Endothelial cell of umbilical vein (primary cell): Measurements from ENCODE around the gene CYBA. TPM values are rescaled to one million over a fixed set of nuclear protein-coding genes. Genes with fewer than 3 reads are reported as not detected.

Experiments
- BruUV-seq: library from RNA; stranded (reverse); fragments of 400-500 nt; replicated peaks from 2 replicates; lab custom pipeline; 2021; lab: Mats Ljungman, UMichigan
- CTCF ChIA-PET: fragments of 300-600, 350-600 bp; sonication (Branson Sonifier 250); formaldehyde crosslinking; loops from one replicate; lab custom pipeline; 2021; ENCODE audit warnings: antibody characterized with exemption, inconsistent platforms; lab: Charles Lee
- POLR2A ChIA-PET: fragments of 300-600, 350-600 bp; sonication (Branson Sonifier 250); formaldehyde crosslinking; loops from one replicate; lab custom pipeline; 2021; ENCODE audit warnings: antibody characterized with exemption, inconsistent platforms; lab: Charles Lee
- DNase-seq: peaks from one replicate; pipeline ENCODE4 v3.0.0-alpha.2; 2011; ENCODE audit warnings: low read depth, low spot score
- FAIRE-seq: peaks from 2 replicates; lab custom pipeline; 2011; peaks lifted over from hg19 to GRCh38; lab: Jason Lieb, UNC
- H2AFZ ChIP-seq: 2 replicates; pipeline ENCODE4 v1.6.0; 2012; ENCODE audit warnings: low read depth, low read length, control low read depth, inconsistent platforms
- H3K27ac ChIP-seq: 2 replicates; pipeline ENCODE4 v1.5.1; 2011; ENCODE audit warnings: low read depth, mild to moderate bottlenecking, control low read depth, low read length, moderate library complexity; ENCODE audit not compliant: insufficient read depth
- H3K27me3 ChIP-seq, 2 experiments: 2 replicates each; pipeline versions ENCODE4 v1.6.0 to v1.6.1; 2011; ENCODE audit warnings: low read length in 2 of 2, mixed read lengths in 1 of 2; ENCODE audit not compliant: control insufficient read depth in 2 of 2, insufficient read depth in 2 of 2
- H3K36me3 ChIP-seq, 2 experiments: 2 replicates in 1 of 2; 3 replicates in 1 of 2; pipeline ENCODE4 v1.5.1; 2011; ENCODE audit warnings: low read length in 2 of 2, mild to moderate bottlenecking in 1 of 2, moderate library complexity in 1 of 2; ENCODE audit not compliant: control insufficient read depth in 2 of 2, insufficient read depth in 2 of 2; ENCODE audit errors: extremely low read depth in 1 of 2
- H3K4me1 ChIP-seq: 3 replicates; pipeline ENCODE4 v1.5.1; 2011; ENCODE audit warnings: mild to moderate bottlenecking, low read length; ENCODE audit not compliant: control insufficient read depth, insufficient read depth; ENCODE audit errors: extremely low read depth
- H3K4me2 ChIP-seq: 2 replicates; pipeline ENCODE4 v1.6.1; 2011; ENCODE audit warnings: low read length, control low read depth, mixed read lengths; ENCODE audit not compliant: insufficient read depth
- H3K4me3 ChIP-seq, 3 experiments: fragments of 200-600 bp in 1 of 3; sonication (generic), shearing (Covaris generic) in 1 of 3; replicated peaks in 1 of 3; 2 replicates each; pipeline ENCODE4 v1.5.1; 2011 to 2016; ENCODE audit warnings: control low read depth in 3 of 3, low read length in 3 of 3, mild to moderate bottlenecking in 2 of 3, inconsistent platforms in 1 of 3, low read depth in 1 of 3, moderate library complexity in 1 of 3; ENCODE audit not compliant: insufficient read depth in 1 of 3
- H3K79me2 ChIP-seq: 2 replicates; pipeline ENCODE4 v1.6.0; 2012; ENCODE audit warnings: low read length, inconsistent platforms; ENCODE audit not compliant: control insufficient read depth, insufficient read depth
- H3K9ac ChIP-seq: replicated peaks from 2 replicates; pipeline ENCODE3; 2011; ENCODE audit warnings: low read length, control low read depth; ENCODE audit not compliant: insufficient read depth; ENCODE audit errors: extremely low read depth
- H3K9me1 ChIP-seq: replicated peaks from 3 replicates; pipeline ENCODE4 v1.6.0; 2011; ENCODE audit warnings: mild to moderate bottlenecking, low read length; ENCODE audit not compliant: control insufficient read depth, insufficient read depth; ENCODE audit errors: extremely low read depth
- H3K9me3 ChIP-seq: replicated peaks from 2 replicates; pipeline ENCODE4 v1.5.1; 2012; ENCODE audit warnings: low read length, inconsistent platforms; ENCODE audit not compliant: control insufficient read depth, insufficient read depth
- H4K20me1 ChIP-seq: replicated peaks from 2 replicates; pipeline ENCODE3; 2011; ENCODE audit warnings: mild to moderate bottlenecking, low read length; ENCODE audit not compliant: control insufficient read depth, insufficient read depth; ENCODE audit errors: extremely low read depth
- EZH2 ChIP-seq: IDR thresholded peaks from 2 replicates; pipeline ENCODE4 v1.6.1; 2012; ENCODE audit warnings: borderline replicate concordance, low read depth, mild to moderate bottlenecking, moderate library complexity, low read length, inconsistent platforms; ENCODE audit not compliant: severe bottlenecking
- FOS ChIP-seq: IDR thresholded peaks from 2 replicates; pipeline ENCODE4 v1.6.1; 2011; ENCODE audit warnings: mild to moderate bottlenecking, low read length, moderate library complexity, borderline replicate concordance; ENCODE audit not compliant: insufficient read depth
- GATA2 ChIP-seq: IDR thresholded peaks from 2 replicates; pipeline ENCODE4 v1.7.0; 2011; ENCODE audit warnings: low read depth, mild to moderate bottlenecking, moderate library complexity, mixed read lengths, low read length; ENCODE audit not compliant: insufficient read length, insufficient read depth
- JUN ChIP-seq: IDR thresholded peaks from 2 replicates; pipeline ENCODE4 v1.6.1; 2011; ENCODE audit warnings: borderline replicate concordance, low read depth; ENCODE audit not compliant: insufficient read length, insufficient read depth
- MAX ChIP-seq: IDR thresholded peaks from 2 replicates; pipeline ENCODE4 v1.6.1; 2011; ENCODE audit not compliant: insufficient read depth, insufficient read length
- MYC ChIP-seq: IDR thresholded peaks from one replicate; pipeline ENCODE4 v1.6.1; 2011; ENCODE audit warnings: mild to moderate bottlenecking, low read depth, low read length
- POLR2A ChIP-seq: IDR thresholded peaks from 2 replicates; pipeline ENCODE4 v1.6.1; 2012; ENCODE audit warnings: low read depth, mild to moderate bottlenecking, control low read depth, low read length
- POLR2AphosphoS5 ChIP-seq: IDR thresholded peaks from 2 replicates; pipeline ENCODE4 v1.6.1; 2012; ENCODE audit warnings: low read depth, mild to moderate bottlenecking, control low read depth, low read length, moderate library complexity; ENCODE audit not compliant: insufficient read depth
- dilution Hi-C: fragments of 300-500 bp; cut with MboI; formaldehyde crosslinking; loops from one replicate; pipeline ENCODE4 v1.15.0; 2019; ENCODE audit warnings: low sequenced_read_pairs; ENCODE audit not compliant: extremely low pct_ligation_motif_present
- intact Hi-C: fragments of 100-400 bp; cut with micrococcal nuclease; formaldehyde crosslinking; loops from one replicate; pipeline ENCODE4 v1.10.0; 2022
- polyA plus RNA-seq, 4 experiments: library from polyadenylated mRNA; depleted of rRNA in 3 of 4; stranded (reverse) in 3 of 4; unstranded in 1 of 4; fragments of >200 nt; gene quantifications; 2 replicates each; pipeline versions ENCODE4 v1.2.1 to v1.2.3, GENCODE V29; 2011 to 2012; ENCODE audit warnings: missing spikeins in 1 of 4
- total RNA-seq: library from RNA; stranded (reverse); gene quantifications from 2 replicates; pipeline ENCODE4 v1.2.3, GENCODE V29; 2021
- TF ChIP-seq, protein P1 (sequence below), 2 donors: IDR thresholded peaks; 1 replicate in 1 of 2; 2 replicates in 1 of 2; pipeline ENCODE4 v1.5.1; 2011; ENCODE audit warnings: low read length in 2 of 2, mild to moderate bottlenecking in 2 of 2, moderate library complexity in 2 of 2, control low read depth in 1 of 2, inconsistent platforms in 1 of 2, low read depth in 1 of 2; ENCODE audit not compliant: insufficient read depth in 1 of 2; ENCODE audit errors: extremely low read depth in 1 of 2

The CYBA gene
- total and polyA plus RNA-seq, 2 donors (not counting 3 experiments of a cell fraction or from before 2014, with no cell fraction given), result 37.0 to 77.3 TPM

DNA sequence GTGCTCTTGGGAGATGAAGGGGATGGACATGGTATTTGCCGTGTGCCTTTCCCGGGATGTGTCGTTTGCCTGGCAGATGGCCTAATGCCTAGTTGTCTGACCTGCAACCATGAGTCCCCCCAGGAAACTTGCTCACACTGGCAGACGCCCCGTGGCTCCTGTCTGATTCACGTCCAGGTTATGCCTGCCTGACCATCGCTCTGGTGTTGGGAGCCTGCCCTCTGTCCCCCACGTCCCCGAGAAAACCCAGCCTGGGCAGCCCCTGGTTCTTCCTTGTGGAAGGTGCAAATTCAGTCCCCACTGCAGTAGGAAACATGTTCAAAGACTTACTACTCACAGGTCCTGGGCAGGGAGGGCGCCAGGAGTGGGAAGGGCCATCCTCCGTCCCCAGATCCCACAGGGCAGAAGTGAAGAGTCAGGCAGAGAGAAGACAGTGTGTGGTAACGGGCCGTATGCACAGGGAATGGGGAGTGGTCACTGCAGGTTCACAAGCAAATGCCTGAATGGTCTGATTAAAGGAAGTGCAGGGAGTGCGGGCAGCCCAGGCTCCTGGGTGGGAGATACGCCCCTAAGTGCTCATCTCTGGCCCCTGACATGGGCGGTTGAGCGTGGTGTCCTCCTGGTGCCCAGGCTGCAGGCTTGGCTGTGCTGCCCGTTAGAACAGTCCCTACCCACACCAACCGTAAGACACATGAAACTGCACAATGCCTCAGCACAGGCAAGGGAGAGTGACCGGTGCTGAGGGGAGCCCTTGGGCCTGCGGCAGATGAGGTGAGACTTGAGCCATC, 39.7 kb upstream of the CYBA start:
- TF ChIP-seq POLR2AphosphoS5, result no peak
- TF ChIP-seq FOS, result no peak
- TF ChIP-seq, protein P1, sequence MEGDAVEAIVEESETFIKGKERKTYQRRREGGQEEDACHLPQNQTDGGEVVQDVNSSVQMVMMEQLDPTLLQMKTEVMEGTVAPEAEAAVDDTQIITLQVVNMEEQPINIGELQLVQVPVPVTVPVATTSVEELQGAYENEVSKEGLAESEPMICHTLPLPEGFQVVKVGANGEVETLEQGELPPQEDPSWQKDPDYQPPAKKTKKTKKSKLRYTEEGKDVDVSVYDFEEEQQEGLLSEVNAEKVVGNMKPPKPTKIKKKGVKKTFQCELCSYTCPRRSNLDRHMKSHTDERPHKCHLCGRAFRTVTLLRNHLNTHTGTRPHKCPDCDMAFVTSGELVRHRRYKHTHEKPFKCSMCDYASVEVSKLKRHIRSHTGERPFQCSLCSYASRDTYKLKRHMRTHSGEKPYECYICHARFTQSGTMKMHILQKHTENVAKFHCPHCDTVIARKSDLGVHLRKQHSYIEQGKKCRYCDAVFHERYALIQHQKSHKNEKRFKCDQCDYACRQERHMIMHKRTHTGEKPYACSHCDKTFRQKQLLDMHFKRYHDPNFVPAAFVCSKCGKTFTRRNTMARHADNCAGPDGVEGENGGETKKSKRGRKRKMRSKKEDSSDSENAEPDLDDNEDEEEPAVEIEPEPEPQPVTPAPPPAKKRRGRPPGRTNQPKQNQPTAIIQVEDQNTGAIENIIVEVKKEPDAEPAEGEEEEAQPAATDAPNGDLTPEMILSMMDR (IDR thresholded peaks at IDR 0.05; ENCODE audit: extremely low read depth in 1 of 2, insufficient read depth in 1 of 2, low read depth in 1 of 2, low read length in 2 of 2), result no peak
- TF ChIP-seq EZH2, result no peak
- no peak for TF ChIP-seq GATA2
- no peak for TF ChIP-seq JUN
- TF ChIP-seq MYC, result no peak
- TF ChIP-seq POLR2A, result no peak
- no peak for TF ChIP-seq MAX
- Histone ChIP-seq H3K9me3 (no peaks in the 10 kb centered on the region), H3K79me2 (no peaks in the 10 kb centered on the region), H4K20me1 (no peaks in the 10 kb centered on the region), H3K9ac (no peak overlapping the region), H2AFZ (no peak overlapping the region), H3K27me3 (peaks cover 0 to 2% of the 10 kb centered on the region in 2 experiments), H3K9me1 (no peaks in the 10 kb centered on the region), H3K4me3 (no peak overlapping the region), H3K4me2 (no peak overlapping the region), H3K4me1 (no peaks in the 10 kb centered on the region), H3K27ac (no peak overlapping the region), H3K36me3 (no peaks in the 10 kb centered on the region)
- no TSS peak for BruUV-seq
- DNase-seq, result no peak
- CTCF ChIA-PET, result no interaction called here
- POLR2A ChIA-PET, result no interaction called here
- FAIRE-seq, result no peak
- intact Hi-C loops (no loop called here), dilution Hi-C loops (no loop called here)
